Astrocyte (in vitro differentiated cells and primary cell): Measurements from ENCODE around the gene PDE11A. TPM values are rescaled to one million over a fixed set of nuclear protein-coding genes. Genes with fewer than 3 reads are reported as not detected.

ENCODE experiments used
- DNase-seq: peaks from one replicate; pipeline ENCODE4 v3.0.0-alpha.2; 2010; ENCODE audit warnings: low read depth
- FAIRE-seq: peaks from 2 replicates; lab custom pipeline; 2011; peaks lifted over from hg19 to GRCh38; lab: Jason Lieb, UNC
- H2AFZ ChIP-seq: 2 replicates; pipeline ENCODE4 v1.6.0; 2012; ENCODE audit warnings: low read depth, low read length, inconsistent platforms
- H3K27ac ChIP-seq: 2 replicates; pipeline ENCODE4 v1.5.1; 2011; ENCODE audit warnings: low read depth, low read length, inconsistent platforms
- H3K27me3 ChIP-seq: 2 replicates; pipeline ENCODE4 v1.6.0; 2011; ENCODE audit warnings: low read length, inconsistent platforms; ENCODE audit not compliant: insufficient read depth
- H3K36me3 ChIP-seq: 2 replicates; pipeline ENCODE4 v1.5.1; 2011; ENCODE audit warnings: low read length, inconsistent platforms; ENCODE audit not compliant: insufficient read depth
- H3K4me1 ChIP-seq: 2 replicates; pipeline ENCODE4 v1.5.1; 2011; ENCODE audit warnings: low read length, inconsistent platforms; ENCODE audit not compliant: insufficient read depth
- H3K4me2 ChIP-seq: 2 replicates; pipeline ENCODE4 v1.6.0; 2012; ENCODE audit warnings: low read length, inconsistent platforms
- H3K4me3 ChIP-seq: 2 replicates; pipeline ENCODE4 v1.5.1; 2011; ENCODE audit warnings: low read depth, mild to moderate bottlenecking, low read length, inconsistent platforms; ENCODE audit not compliant: insufficient read depth
- H3K79me2 ChIP-seq: 2 replicates; pipeline ENCODE4 v1.6.0; 2012; ENCODE audit warnings: mild to moderate bottlenecking, low read length, inconsistent platforms; ENCODE audit not compliant: insufficient read depth
- H3K9ac ChIP-seq: 2 replicates; pipeline ENCODE4 v1.6.0; 2012; ENCODE audit warnings: mild to moderate bottlenecking, low read length, inconsistent platforms
- H3K9me3 ChIP-seq: 2 replicates; pipeline ENCODE4 v1.5.1; 2012; ENCODE audit warnings: low read depth, mild to moderate bottlenecking, low read length, inconsistent platforms; ENCODE audit not compliant: insufficient read depth
- H4K20me1 ChIP-seq: 2 replicates; pipeline ENCODE4 v1.6.0; 2012; ENCODE audit warnings: low read length, inconsistent platforms; ENCODE audit not compliant: insufficient read depth
- H3K27ac Mint-ChIP-seq: one replicate; pipeline ENCODE4 v1.8.0; 2021; ENCODE audit warnings: mild to moderate bottlenecking, mixed read lengths; ENCODE audit not compliant: unreplicated experiment
- H3K27me3 Mint-ChIP-seq: one replicate; pipeline ENCODE4 v1.8.0; 2021; ENCODE audit warnings: low read depth, mixed read lengths; ENCODE audit not compliant: unreplicated experiment
- H3K36me3 Mint-ChIP-seq: one replicate; pipeline ENCODE4 v1.8.0; 2021; ENCODE audit warnings: low read depth, mixed read lengths; ENCODE audit not compliant: unreplicated experiment
- H3K4me1 Mint-ChIP-seq: one replicate; pipeline ENCODE4 v1.8.0; 2021; ENCODE audit warnings: low read depth, mixed read lengths; ENCODE audit not compliant: unreplicated experiment
- H3K4me3 Mint-ChIP-seq: one replicate; pipeline ENCODE4 v1.8.0; 2021; ENCODE audit warnings: mild to moderate bottlenecking, moderate library complexity, mixed read lengths; ENCODE audit not compliant: unreplicated experiment
- H3K9me3 Mint-ChIP-seq: one replicate; pipeline ENCODE4 v1.8.0; 2021; ENCODE audit warnings: mild to moderate bottlenecking, mixed read lengths; ENCODE audit not compliant: unreplicated experiment
- CTCF ChIP-seq: IDR thresholded peaks from 2 replicates; pipeline ENCODE4 v1.5.1; 2011; ENCODE audit warnings: low read depth, mild to moderate bottlenecking, inconsistent platforms, low read length, moderate library complexity; ENCODE audit not compliant: insufficient read depth
- EZH2 ChIP-seq: IDR thresholded peaks from 2 replicates; pipeline ENCODE4 v1.6.1; 2012; ENCODE audit warnings: mild to moderate bottlenecking, low read length, inconsistent platforms; ENCODE audit not compliant: insufficient read depth
- total RNA-seq: library from RNA; stranded (reverse); gene quantifications from 2 replicates; pipeline ENCODE4 v1.2.1, GENCODE V29; 2021

PDE11A gene
- total RNA-seq, 1 donor from 2014 or later: 0.45 TPM

DNA sequence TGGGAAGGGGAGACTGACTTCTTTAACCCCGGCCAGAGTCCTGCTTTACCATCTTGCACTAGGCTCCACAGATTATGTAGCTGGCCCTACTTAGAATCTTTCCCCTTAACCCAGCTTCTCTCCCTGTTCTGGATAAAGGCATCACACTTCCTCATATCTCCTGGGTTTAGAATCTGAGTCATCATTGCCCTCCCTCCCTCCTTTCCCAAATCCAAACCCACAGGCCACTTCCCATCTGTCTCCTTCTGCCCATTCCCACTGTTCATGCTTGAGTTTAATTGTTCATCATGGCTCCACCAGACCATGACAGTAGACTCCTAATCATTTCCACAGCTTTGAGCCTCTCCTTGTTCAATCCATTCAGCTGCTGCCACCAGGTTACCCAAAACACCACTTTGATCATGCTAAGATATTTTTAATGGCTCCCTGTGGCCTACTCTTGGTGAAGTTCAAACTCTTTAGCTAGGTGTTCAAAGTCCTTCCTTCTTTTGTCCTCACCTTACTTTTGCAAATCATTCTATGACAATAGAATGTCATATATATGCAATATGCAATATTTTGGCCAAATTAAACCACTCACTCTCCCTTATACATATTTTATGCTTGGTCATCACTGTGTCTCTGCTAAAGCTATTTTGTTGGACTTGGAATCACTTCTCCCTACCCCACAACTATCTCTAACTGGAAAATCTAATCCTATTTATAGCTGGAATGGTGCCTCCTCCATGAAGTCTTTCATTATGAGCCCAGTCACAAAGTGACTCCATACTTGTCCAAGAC is 5.5 kb downstream of the PDE11A start:
- Histone ChIP-seq H2AFZ (no peak overlapping the region), H3K9me3 (no peaks in the 10 kb centered on the region), H3K9ac (no peak overlapping the region), H3K27ac (no peak overlapping the region), H3K4me2 (no peak overlapping the region), H4K20me1 (no peaks in the 10 kb centered on the region), H3K36me3 (no peaks in the 10 kb centered on the region), H3K79me2 (no peaks in the 10 kb centered on the region), H3K4me3 (no peak overlapping the region), H3K27me3 (no peaks in the 10 kb centered on the region), H3K4me1 (no peaks in the 10 kb centered on the region)
- DNase-seq (peak; percentile 36), FAIRE-seq (no peak)
- no peak overlapping the region for H3K27ac Mint-ChIP-seq
- TF ChIP-seq CTCF (no peak), EZH2 (no peak)
- no peaks in the 10 kb centered on the region for H3K36me3 Mint-ChIP-seq
- H3K4me3 Mint-ChIP-seq: no peak overlapping the region
- peaks cover 8% of the 10 kb centered on the region for H3K4me1 Mint-ChIP-seq
- no peaks in the 10 kb centered on the region for H3K9me3 Mint-ChIP-seq
- H3K27me3 Mint-ChIP-seq: no peaks in the 10 kb centered on the region

DNA sequence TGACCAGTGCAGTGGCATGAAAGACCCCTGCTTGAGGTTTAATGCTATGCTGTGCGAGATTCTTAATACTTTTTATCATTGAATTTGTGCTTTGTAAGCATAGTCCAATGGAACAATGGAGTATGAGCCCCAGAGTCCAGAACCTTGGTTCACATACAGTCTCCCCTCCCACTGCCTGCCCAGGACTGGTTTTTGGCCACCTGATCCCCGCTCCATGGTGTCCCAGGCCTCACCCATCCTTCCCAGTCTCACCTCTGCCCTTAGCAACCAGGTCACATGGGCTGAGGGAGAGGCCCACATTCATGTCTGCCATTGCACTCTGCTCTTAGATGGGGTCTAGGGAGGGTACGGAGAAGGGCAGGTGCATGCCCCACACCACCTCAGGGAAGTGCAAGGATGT is 6.3 kb downstream of the PDE11A start:
- Mint-ChIP-seq H3K27ac (no peak overlapping the region), H3K9me3 (no peaks in the 10 kb centered on the region)

More for the DNA sequence above, 6.3 kb downstream of the PDE11A start:
- Histone ChIP-seq H3K4me1 (no peaks in the 10 kb centered on the region), H3K9me3 (no peaks in the 10 kb centered on the region), H2AFZ (no peak overlapping the region), H3K27ac (no peak overlapping the region), H3K79me2 (no peaks in the 10 kb centered on the region), H3K4me2 (no peak overlapping the region), H4K20me1 (no peaks in the 10 kb centered on the region), H3K36me3 (no peaks in the 10 kb centered on the region), H3K27me3 (no peaks in the 10 kb centered on the region), H3K4me3 (no peak overlapping the region), H3K9ac (no peak overlapping the region)
- H3K36me3 Mint-ChIP-seq: no peaks in the 10 kb centered on the region
- FAIRE-seq: no peak
- H3K27me3 Mint-ChIP-seq: no peaks in the 10 kb centered on the region
- H3K4me1 Mint-ChIP-seq: peaks cover 8% of the 10 kb centered on the region
- no peak overlapping the region for H3K4me3 Mint-ChIP-seq
- TF ChIP-seq CTCF (no peak), EZH2 (no peak)
- no peak for DNase-seq
